GM23338 (cell line): Measurements from ENCODE around the gene TAS2R19. TPM values are rescaled to one million over a fixed set of nuclear protein-coding genes. Genes with fewer than 3 reads are reported as not detected.

Experiments used
- ATAC-seq: fragments of 200-7000 bp; cut with Tn5 transposase; 3 replicates; pipeline ENCODE4 v1.9.1; 2020
- DNase-seq: peaks from one replicate; pipeline ENCODE4 v3.0.0-alpha.2; 2015; ENCODE audit warnings: low spot score
- H2AFZ ChIP-seq: fragments of 200-600 bp; sonication (generic); 2 replicates; pipeline ENCODE4 v1.8.0; 2016; ENCODE audit warnings: antibody characterized with exemption, mild to moderate bottlenecking, moderate library complexity
- H3F3A ChIP-seq: fragments of 200-600 bp; sonication (generic); replicated peaks from 2 replicates; pipeline ENCODE4 v1.8.0; 2017; ENCODE audit warnings: antibody characterized with exemption, mixed run types, low read depth
- H3K27ac ChIP-seq: fragments of 200-600 bp; sonication (generic); 2 replicates; pipeline ENCODE4 v1.6.1; 2016; ENCODE audit warnings: low read depth
- H3K27me3 ChIP-seq: fragments of 200-600 bp; sonication (generic); 2 replicates; pipeline ENCODE4 v1.8.0; 2016; ENCODE audit warnings: mild to moderate bottlenecking, mixed run types, moderate library complexity; ENCODE audit not compliant: insufficient read depth
- H3K36me3 ChIP-seq: fragments of 200-600 bp; sonication (generic); 2 replicates; pipeline ENCODE4 v1.8.0; 2016; ENCODE audit warnings: mild to moderate bottlenecking; ENCODE audit not compliant: insufficient read depth
- H3K4me1 ChIP-seq: fragments of 200-600 bp; sonication (generic); 2 replicates; pipeline ENCODE4 v1.8.0; 2016; ENCODE audit warnings: mild to moderate bottlenecking, moderate library complexity; ENCODE audit not compliant: insufficient read depth
- H3K4me2 ChIP-seq: fragments of 200-600 bp; sonication (generic); 2 replicates; pipeline ENCODE4 v1.7.1; 2017; ENCODE audit warnings: mixed run types
- H3K4me3 ChIP-seq: fragments of 200-600 bp; sonication (generic); 2 replicates; pipeline ENCODE4 v1.6.1; 2016; ENCODE audit warnings: mixed run types
- H3K79me2 ChIP-seq: fragments of 200-600 bp; sonication (generic); replicated peaks from 2 replicates; pipeline ENCODE4 v1.8.0; 2017; ENCODE audit warnings: mild to moderate bottlenecking; ENCODE audit not compliant: insufficient read depth
- H3K9me2 ChIP-seq: fragments of 200-600 bp; sonication (generic); 2 replicates; pipeline ENCODE4 v1.8.0; 2017; ENCODE audit not compliant: insufficient read depth
- H4K20me1 ChIP-seq: fragments of 200-600 bp; sonication (generic); replicated peaks from 2 replicates; pipeline ENCODE4 v1.8.0; 2017; ENCODE audit warnings: mild to moderate bottlenecking; ENCODE audit not compliant: insufficient read depth
- H3K27ac Mint-ChIP-seq: 2 replicates; pipeline ENCODE4 v1.8.0; 2020; ENCODE audit warnings: inconsistent platforms, mild to moderate bottlenecking, moderate library complexity, mixed read lengths
- H3K27me3 Mint-ChIP-seq: 3 replicates; pipeline ENCODE4 v1.8.0; 2022; ENCODE audit warnings: low read depth, mild to moderate bottlenecking, moderate library complexity, mixed read lengths, inconsistent platforms; ENCODE audit not compliant: insufficient read depth, poor library complexity
- H3K36me3 Mint-ChIP-seq: 3 replicates; pipeline ENCODE4 v1.8.0; 2021; ENCODE audit warnings: low read depth, mild to moderate bottlenecking, inconsistent platforms, moderate library complexity, mixed read lengths
- H3K4me1 Mint-ChIP-seq: 3 replicates; pipeline ENCODE4 v1.8.0; 2020; ENCODE audit warnings: mild to moderate bottlenecking, inconsistent platforms, mixed read lengths
- H3K4me3 Mint-ChIP-seq: 3 replicates; pipeline ENCODE4 v1.8.0; 2021; ENCODE audit warnings: moderate library complexity, mild to moderate bottlenecking, inconsistent platforms, mixed read lengths
- H3K9me3 Mint-ChIP-seq: 3 replicates; pipeline ENCODE4 v1.8.0; 2020; ENCODE audit warnings: moderate library complexity, mild to moderate bottlenecking, inconsistent platforms, mixed read lengths
- CREB1 ChIP-seq: fragments of 250-450 bp; sonication (Bioruptor Pico); IDR thresholded peaks from 2 replicates; pipeline ENCODE4 v1.5.0; 2020; ENCODE audit warnings: low read depth, mild to moderate bottlenecking, moderate library complexity
- REST ChIP-seq: IDR thresholded peaks from one replicate; pipeline ENCODE4 v1.6.1; 2018; ENCODE audit warnings: antibody characterized with exemption; ENCODE audit not compliant: unreplicated experiment
- STAT1 ChIP-seq: IDR thresholded peaks from one replicate; pipeline ENCODE4 v1.6.1; 2016; ENCODE audit warnings: antibody characterized with exemption; ENCODE audit not compliant: unreplicated experiment
- ZNF114 ChIP-seq: fragments of 250-450 bp; sonication (Bioruptor Pico); IDR thresholded peaks from 2 replicates; pipeline ENCODE4 v1.5.0; 2020; ENCODE audit warnings: mild to moderate bottlenecking, moderate library complexity
- ZNF462 ChIP-seq: fragments of 250-450 bp; sonication (Bioruptor Pico); IDR thresholded peaks from 2 replicates; pipeline ENCODE4 v1.5.0; 2020; ENCODE audit warnings: mild to moderate bottlenecking, moderate library complexity
- polyA plus RNA-seq: library from polyadenylated mRNA; unstranded; fragments of >200 nt; fragmentation: Nextera tagmentation; extraction: Ambion mirVana; gene quantifications from 2 replicates; pipeline ENCODE4 v1.2.1, GENCODE V29; 2016
- total RNA-seq: library from RNA; depleted of rRNA; stranded (reverse); fragments of >200 nt; shearing (Covaris generic); gene quantifications from 2 replicates; pipeline ENCODE4 v1.2.3, GENCODE V29; 2014

The TAS2R19 gene
- total and polyA plus RNA-seq, 2 experiments from 2014 or later = 0.21 to 8.6 TPM

GRCh38 chr12:10982244-10982643 lies 40.2 kb downstream of the TAS2R19 start:
- Histone ChIP-seq H3F3A (no peaks in the 10 kb centered on the region), H3K36me3 (no peaks in the 10 kb centered on the region), H3K4me3 (no peak overlapping the region), H3K9me2 (peaks cover 10% of the 10 kb centered on the region; the same call in 1 of the 2 replicates), H3K27me3 (no peaks in the 10 kb centered on the region), H3K4me1 (peaks cover 20% of the 10 kb centered on the region), H2AFZ (no peak overlapping the region), H3K79me2 (no peaks in the 10 kb centered on the region), H4K20me1 (0 out of 2 replicates have a peak, but pooled peaks cover 5% of the 10 kb centered on the region), H3K27ac (no peak overlapping the region), H3K4me2 (no peak overlapping the region)
- Mint-ChIP-seq H3K36me3 (no peaks in the 10 kb centered on the region), H3K27ac (no peak overlapping the region), H3K4me1 (peaks cover 15% of the 10 kb centered on the region), H3K9me3 (no peaks in the 10 kb centered on the region), H3K4me3 (no peak overlapping the region), H3K27me3 (peaks cover 1% of the 10 kb centered on the region)
- no peak for ATAC-seq
- no peak for DNase-seq
- no peak for TF ChIP-seq ZNF462 (CRISPR knock-in tag)
- TF ChIP-seq ZNF114 = no peak
- no peak for TF ChIP-seq REST
- no peak for TF ChIP-seq CREB1 (CRISPR knock-in tag)
- TF ChIP-seq STAT1 = no peak
